ENCODE measurements around the gene DZIP1.

GRCh38 chr13:95579303-95579702, 65.2 kb downstream of the DZIP1 start:
- no peak for TF ChIP-seq ZNF263 (CRISPR knock-in tag; IDR thresholded peaks at IDR 0.05; ENCODE audit: low read depth)
- TF ChIP-seq, protein P1, sequence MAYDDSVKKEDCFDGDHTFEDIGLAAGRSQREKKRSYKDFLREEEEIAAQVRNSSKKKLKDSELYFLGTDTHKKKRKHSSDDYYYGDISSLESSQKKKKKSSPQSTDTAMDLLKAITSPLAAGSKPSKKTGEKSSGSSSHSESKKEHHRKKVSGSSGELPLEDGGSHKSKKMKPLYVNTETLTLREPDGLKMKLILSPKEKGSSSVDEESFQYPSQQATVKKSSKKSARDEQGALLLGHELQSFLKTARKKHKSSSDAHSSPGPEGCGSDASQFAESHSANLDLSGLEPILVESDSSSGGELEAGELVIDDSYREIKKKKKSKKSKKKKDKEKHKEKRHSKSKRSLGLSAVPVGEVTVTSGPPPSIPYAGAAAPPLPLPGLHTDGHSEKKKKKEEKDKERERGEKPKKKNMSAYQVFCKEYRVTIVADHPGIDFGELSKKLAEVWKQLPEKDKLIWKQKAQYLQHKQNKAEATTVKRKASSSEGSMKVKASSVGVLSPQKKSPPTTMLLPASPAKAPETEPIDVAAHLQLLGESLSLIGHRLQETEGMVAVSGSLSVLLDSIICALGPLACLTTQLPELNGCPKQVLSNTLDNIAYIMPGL (CRISPR knock-in tag; IDR thresholded peaks at IDR 0.05) = no peak
- TF ChIP-seq, protein P2, sequence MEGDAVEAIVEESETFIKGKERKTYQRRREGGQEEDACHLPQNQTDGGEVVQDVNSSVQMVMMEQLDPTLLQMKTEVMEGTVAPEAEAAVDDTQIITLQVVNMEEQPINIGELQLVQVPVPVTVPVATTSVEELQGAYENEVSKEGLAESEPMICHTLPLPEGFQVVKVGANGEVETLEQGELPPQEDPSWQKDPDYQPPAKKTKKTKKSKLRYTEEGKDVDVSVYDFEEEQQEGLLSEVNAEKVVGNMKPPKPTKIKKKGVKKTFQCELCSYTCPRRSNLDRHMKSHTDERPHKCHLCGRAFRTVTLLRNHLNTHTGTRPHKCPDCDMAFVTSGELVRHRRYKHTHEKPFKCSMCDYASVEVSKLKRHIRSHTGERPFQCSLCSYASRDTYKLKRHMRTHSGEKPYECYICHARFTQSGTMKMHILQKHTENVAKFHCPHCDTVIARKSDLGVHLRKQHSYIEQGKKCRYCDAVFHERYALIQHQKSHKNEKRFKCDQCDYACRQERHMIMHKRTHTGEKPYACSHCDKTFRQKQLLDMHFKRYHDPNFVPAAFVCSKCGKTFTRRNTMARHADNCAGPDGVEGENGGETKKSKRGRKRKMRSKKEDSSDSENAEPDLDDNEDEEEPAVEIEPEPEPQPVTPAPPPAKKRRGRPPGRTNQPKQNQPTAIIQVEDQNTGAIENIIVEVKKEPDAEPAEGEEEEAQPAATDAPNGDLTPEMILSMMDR (IDR thresholded peaks at IDR 0.05) = no peak
- TF ChIP-seq, protein P3, sequence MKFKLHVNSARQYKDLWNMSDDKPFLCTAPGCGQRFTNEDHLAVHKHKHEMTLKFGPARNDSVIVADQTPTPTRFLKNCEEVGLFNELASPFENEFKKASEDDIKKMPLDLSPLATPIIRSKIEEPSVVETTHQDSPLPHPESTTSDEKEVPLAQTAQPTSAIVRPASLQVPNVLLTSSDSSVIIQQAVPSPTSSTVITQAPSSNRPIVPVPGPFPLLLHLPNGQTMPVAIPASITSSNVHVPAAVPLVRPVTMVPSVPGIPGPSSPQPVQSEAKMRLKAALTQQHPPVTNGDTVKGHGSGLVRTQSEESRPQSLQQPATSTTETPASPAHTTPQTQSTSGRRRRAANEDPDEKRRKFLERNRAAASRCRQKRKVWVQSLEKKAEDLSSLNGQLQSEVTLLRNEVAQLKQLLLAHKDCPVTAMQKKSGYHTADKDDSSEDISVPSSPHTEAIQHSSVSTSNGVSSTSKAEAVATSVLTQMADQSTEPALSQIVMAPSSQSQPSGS (CRISPR knock-in tag; IDR thresholded peaks at IDR 0.05; ENCODE audit: borderline replicate concordance, low read depth) = no peak
- TF ChIP-seq, protein P4, sequence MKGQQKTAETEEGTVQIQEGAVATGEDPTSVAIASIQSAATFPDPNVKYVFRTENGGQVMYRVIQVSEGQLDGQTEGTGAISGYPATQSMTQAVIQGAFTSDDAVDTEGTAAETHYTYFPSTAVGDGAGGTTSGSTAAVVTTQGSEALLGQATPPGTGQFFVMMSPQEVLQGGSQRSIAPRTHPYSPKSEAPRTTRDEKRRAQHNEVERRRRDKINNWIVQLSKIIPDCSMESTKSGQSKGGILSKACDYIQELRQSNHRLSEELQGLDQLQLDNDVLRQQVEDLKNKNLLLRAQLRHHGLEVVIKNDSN (CRISPR knock-in tag; IDR thresholded peaks at IDR 0.05) = no peak
- TF ChIP-seq ZNF416 (CRISPR knock-in tag; IDR thresholded peaks at IDR 0.05) = no peak
- TF ChIP-seq ATF6 (CRISPR knock-in tag; IDR thresholded peaks at IDR 0.05) = no peak
- no peak for TF ChIP-seq FOXJ3 (CRISPR knock-in tag; IDR thresholded peaks at IDR 0.05; ENCODE audit: borderline replicate concordance)
